Lung (tissue), 12 donors: ENCODE data around the gene SORL1. TPM values are rescaled to one million over a fixed set of nuclear protein-coding genes. Genes with fewer than 3 reads are reported as not detected.
A peak's percentile ranks its signal among the peaks of the same experiment; 100 is the strongest.

Source experiments
- ATAC-seq: fragments of 200-7000 bp; cut with Tn5 transposase; one replicate; pipeline ENCODE4 v1.9.1; 2020; ENCODE audit warnings: moderate number of reproducible peaks; ENCODE audit not compliant: insufficient read depth, low FRiP score
- DNase-seq, 3 donors: peaks; one replicate each; pipeline ENCODE4 v3.0.0-alpha.2; 2013 to 2017
- H3K27ac ChIP-seq, 2 donors: one replicate each; pipeline ENCODE4 v1.5.1; 2013; ENCODE audit warnings: mild to moderate bottlenecking in 2 of 2, moderate library complexity in 2 of 2, control low read depth in 1 of 2, inconsistent platforms in 1 of 2, low read depth in 1 of 2, low read length in 1 of 2
- H3K27me3 ChIP-seq, 3 donors: one replicate each; pipeline ENCODE4 v1.5.1; 2013; ENCODE audit warnings: low read length in 2 of 3; ENCODE audit not compliant: control insufficient read depth in 3 of 3, insufficient read depth in 3 of 3
- H3K36me3 ChIP-seq, 4 donors: one replicate each; pipeline ENCODE4 v1.5.1; 2013; ENCODE audit warnings: low read length in 4 of 4, mild to moderate bottlenecking in 1 of 4, moderate library complexity in 1 of 4; ENCODE audit not compliant: control insufficient read depth in 4 of 4, insufficient read depth in 4 of 4
- H3K4me1 ChIP-seq, 5 donors: one replicate each; pipeline ENCODE4 v1.5.1; 2013; ENCODE audit warnings: low read length in 5 of 5, mild to moderate bottlenecking in 2 of 5, moderate library complexity in 1 of 5; ENCODE audit not compliant: control insufficient read depth in 5 of 5, insufficient read depth in 5 of 5
- H3K4me3 ChIP-seq: one replicate; pipeline ENCODE4 v1.5.1; 2013; ENCODE audit warnings: mild to moderate bottlenecking, control low read depth, moderate library complexity
- H3K9ac ChIP-seq, 2 donors: one replicate each; pipeline ENCODE4 v1.5.1; 2013; ENCODE audit warnings: low read length in 2 of 2, control low read depth in 1 of 2; ENCODE audit not compliant: insufficient read depth in 1 of 2
- H3K9me3 ChIP-seq, 4 donors: one replicate each; pipeline ENCODE4 v1.5.1; 2013; ENCODE audit warnings: low read length in 3 of 4, mild to moderate bottlenecking in 1 of 4, moderate library complexity in 1 of 4; ENCODE audit not compliant: control insufficient read depth in 4 of 4, insufficient read depth in 3 of 4
- WGBS, 2 donors: extraction: QIAGEN DNeasy Blood & Tissue Kit; methylation state at CpG; one replicate each; pipeline ENCODE4 v1.1.7; 2013; 5-methylcytosine and 5-hydroxymethylcytosine counted together
- polyA plus RNA-seq, 2 donors: library from polyadenylated mRNA; stranded (reverse); fragments of 200-250 nt; gene quantifications; one replicate each; pipeline ENCODE4 v1.2.1, GENCODE V29; 2013
- total RNA-seq, 2 donors: library from RNA; depleted of rRNA in 1 of 2; stranded (reverse); fragments of >200 nt in 1 of 2; gene quantifications; one replicate each; pipeline ENCODE4 v1.2.1, GENCODE V29; 2014 to 2021
- TF ChIP-seq, protein P1 (sequence below): IDR thresholded peaks from 2 replicates; pipeline ENCODE4 v1.5.1; 2012; ENCODE audit warnings: mild to moderate bottlenecking; ENCODE audit errors: control extremely low read depth, extremely low read depth
- donor health status: control.
- donor health status: control.
- donor health status: Bipolar disorder and iron deficiency.
- donor health status: healthy.
- donor health status: DM: yes; HTN: yes; CAD: no.

SORL1 gene
- total and polyA plus RNA-seq, 4 donors = 1.9 to 67.0 (median 49.2) TPM

- Histone ChIP-seq H3K9ac (no peak overlapping the region), H3K4me1 (peaks cover 0 to 30% (median 7%) of the 10 kb centered on the region in 5 donors), H3K27me3 (peaks cover 0 to 3% (median 0%) of the 10 kb centered on the region in 3 donors), H3K27ac (no peak overlapping the region), H3K36me3 (no peaks in the 10 kb centered on the region), H3K4me3 (no peak overlapping the region), H3K9me3 (no peaks in the 10 kb centered on the region)
- TF ChIP-seq, protein P1, sequence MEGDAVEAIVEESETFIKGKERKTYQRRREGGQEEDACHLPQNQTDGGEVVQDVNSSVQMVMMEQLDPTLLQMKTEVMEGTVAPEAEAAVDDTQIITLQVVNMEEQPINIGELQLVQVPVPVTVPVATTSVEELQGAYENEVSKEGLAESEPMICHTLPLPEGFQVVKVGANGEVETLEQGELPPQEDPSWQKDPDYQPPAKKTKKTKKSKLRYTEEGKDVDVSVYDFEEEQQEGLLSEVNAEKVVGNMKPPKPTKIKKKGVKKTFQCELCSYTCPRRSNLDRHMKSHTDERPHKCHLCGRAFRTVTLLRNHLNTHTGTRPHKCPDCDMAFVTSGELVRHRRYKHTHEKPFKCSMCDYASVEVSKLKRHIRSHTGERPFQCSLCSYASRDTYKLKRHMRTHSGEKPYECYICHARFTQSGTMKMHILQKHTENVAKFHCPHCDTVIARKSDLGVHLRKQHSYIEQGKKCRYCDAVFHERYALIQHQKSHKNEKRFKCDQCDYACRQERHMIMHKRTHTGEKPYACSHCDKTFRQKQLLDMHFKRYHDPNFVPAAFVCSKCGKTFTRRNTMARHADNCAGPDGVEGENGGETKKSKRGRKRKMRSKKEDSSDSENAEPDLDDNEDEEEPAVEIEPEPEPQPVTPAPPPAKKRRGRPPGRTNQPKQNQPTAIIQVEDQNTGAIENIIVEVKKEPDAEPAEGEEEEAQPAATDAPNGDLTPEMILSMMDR = no peak
- WGBS, 2 donors = 36 to 38% methylated on average over 4 of the region's 4 CpGs
- DNase-seq (no peak), ATAC-seq (no peak)
These were observed 29.4 kb upstream of the SORL1 start for GRCh38 chr11:121422675-121423074.

DNA sequence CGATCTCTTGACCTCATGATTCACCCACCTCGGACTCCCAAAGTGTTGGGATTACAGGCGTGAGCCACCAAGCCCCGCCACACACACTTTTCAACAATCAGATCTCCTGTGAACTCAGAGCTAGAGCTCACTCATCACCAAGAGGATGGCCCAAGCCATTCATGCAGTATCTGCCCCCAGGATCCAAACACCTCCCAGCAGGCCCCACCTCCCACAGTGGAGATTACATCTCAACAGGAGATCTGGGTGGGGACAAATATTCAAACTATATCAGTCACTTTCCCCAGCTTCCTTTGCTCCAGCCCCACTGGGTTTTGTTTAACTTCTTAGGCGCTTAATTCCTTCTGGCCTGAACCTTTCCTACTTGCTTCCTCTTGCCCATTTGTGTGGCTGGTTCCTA is 26.3 kb upstream of the SORL1 start:
- ATAC-seq (no peak), DNase-seq (no peak)
- Histone ChIP-seq H3K9me3 (peaks cover 0 to 1% (median 0%) of the 10 kb centered on the region in 4 donors), H3K4me1 (peaks cover 0 to 9% (median 4%) of the 10 kb centered on the region in 5 donors), H3K4me3 (no peak overlapping the region), H3K36me3 (no peaks in the 10 kb centered on the region), H3K27ac (no peak overlapping the region), H3K9ac (no peak overlapping the region), H3K27me3 (peaks cover 0 to 3% (median 0%) of the 10 kb centered on the region in 3 donors)
- TF ChIP-seq, protein P1 = no peak
- 95 to 97% methylated on average over 5 of the region's 5 CpGs for WGBS, 2 donors

DNA sequence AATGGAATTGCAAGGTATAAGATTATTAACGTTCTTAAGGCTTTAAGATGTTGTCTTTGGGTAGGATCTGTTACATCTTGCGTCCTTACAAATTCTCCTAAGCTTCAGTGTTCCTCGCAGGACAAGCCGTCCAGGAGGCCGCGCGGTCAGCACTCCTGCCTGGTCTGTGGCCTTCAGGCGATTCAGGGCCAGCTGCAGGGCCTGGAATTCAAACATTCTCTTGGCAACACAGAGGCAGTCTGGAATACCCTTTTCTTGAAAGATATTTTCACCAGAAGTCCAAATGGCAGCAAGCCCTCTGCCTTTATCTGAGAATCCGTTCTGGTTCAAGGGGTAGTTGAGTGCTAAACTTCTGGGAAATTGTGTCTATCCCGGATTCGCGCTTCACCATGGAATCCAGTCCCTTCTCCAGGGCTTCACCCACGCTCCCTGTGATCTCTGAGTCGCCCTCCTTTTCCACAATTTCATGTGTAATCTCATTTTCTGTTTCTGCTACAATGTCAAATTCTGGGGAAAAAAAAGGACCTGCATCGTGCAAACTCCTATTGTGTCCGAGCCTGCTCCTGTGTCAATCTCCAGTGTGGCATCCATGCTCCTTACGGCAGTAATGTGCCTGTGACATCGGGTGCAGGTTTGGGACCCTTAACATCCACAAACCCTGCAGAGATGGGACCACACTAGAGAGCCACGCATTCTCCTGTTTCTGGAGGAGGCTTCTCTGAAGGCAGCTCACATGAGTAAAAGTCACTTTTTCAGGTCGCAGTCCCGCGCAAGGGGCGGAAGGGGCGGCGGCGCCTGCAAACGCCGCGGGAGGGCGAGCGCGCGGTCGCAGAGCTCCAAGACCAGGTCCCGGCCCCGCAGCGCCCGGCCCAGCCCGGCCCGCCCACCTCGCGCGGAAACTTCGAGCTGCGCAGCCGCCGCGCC is 25.4 kb upstream of the SORL1 start:
- Histone ChIP-seq H3K36me3 (no peaks in the 10 kb centered on the region), H3K27ac (no peak overlapping the region), H3K4me3 (no peak overlapping the region), H3K4me1 (peaks cover 0 to 9% (median 4%) of the 10 kb centered on the region in 5 donors), H3K9me3 (peaks cover 0 to 1% (median 0%) of the 10 kb centered on the region in 4 donors), H3K27me3 (peaks cover 0 to 3% (median 0%) of the 10 kb centered on the region in 3 donors), H3K9ac (no peak overlapping the region)
- WGBS, 2 donors = 28 to 30% methylated on average over 48 of the region's 48 CpGs
- DNase-seq = peak in 2 of 3 donors; percentile 41 to 59
- no peak for ATAC-seq
- TF ChIP-seq, protein P1 = no peak
